ENCODE data around the gene CAPRIN1. TPM values are rescaled to one million over a fixed set of nuclear protein-coding genes. Genes with fewer than 3 reads are reported as not detected.

The CAPRIN1 gene
- total and polyA plus RNA-seq, 2 of the 8 experiments (the other 6 are each of a cell fraction or from before 2014, with no cell fraction given): 221 to 317 TPM

GRCh38 chr11:34072041-34072440 is 20.5 kb downstream of the CAPRIN1 start:
- H3K4me2 ChIP-seq (ENCODE audit: insufficient read depth in 1 of 2, low read depth in 2 of 2, low read length in 2 of 2): no peak overlapping the region
- no peak overlapping the region for H3K18ac ChIP-seq (ENCODE audit: extremely low read depth, low read length)
- no peak overlapping the region for H4K5ac ChIP-seq (ENCODE audit: insufficient read length, low read depth, low read length)
- H3K27me3 ChIP-seq (replicated peaks in 1 of 4; ENCODE audit: control insufficient read depth in 3 of 4, extremely low read depth in 1 of 4, insufficient read depth in 3 of 4, low read length in 3 of 4): no peaks in the 10 kb centered on the region
- H2BK20ac ChIP-seq (ENCODE audit: low read length): no peak overlapping the region
- ChIA-PET CTCF (ENCODE audit: partially characterized antibody) (interaction anchor here (0.6 to 0.9 kb wide), 4 partner anchors 13 to 346 kb away, joined by 3 read pairs; no protein-coding TSS in a partner anchor), POLR2A (ENCODE audit: partially characterized antibody) (interaction anchor here (1.1 to 16.5 kb wide), 3 partner anchors 11 to 17 kb away, joined by 3 to 176 read pairs (median 7); partner anchors contain the start of gene CAPRIN1)
- H3K79me1 ChIP-seq (ENCODE audit: low read depth, low read length): no peaks in the 10 kb centered on the region; the same call in 1 of the 2 replicates
- H4K20me1 ChIP-seq (replicated peaks in 1 of 2; ENCODE audit: control insufficient read depth in 1 of 2, insufficient read depth in 2 of 2, low read length in 2 of 2): peaks cover 17 to 22% of the 10 kb centered on the region in 2 experiments
- H3K9ac ChIP-seq (replicated peaks in 1 of 4; ENCODE audit: extremely low read depth in 1 of 4, low read depth in 3 of 4, low read length in 3 of 4): no peak overlapping the region
- H2BK15ac ChIP-seq (ENCODE audit: low read length): no peak overlapping the region
- H3K27ac ChIP-seq (ENCODE audit: low read depth, low read length): no peak overlapping the region
- 94% methylated on average over 3 of the region's 3 CpGs; no CpG with 5 or more reads in 1 of the 2 experiments for whole genome bisulfite sequencing, 2 experiments (ENCODE audit: extremely low coverage in 1 of 2, insufficient coverage in 1 of 2, insufficient read length in 1 of 2, insufficient replicate concordance in 2 of 2, low coverage in 1 of 2, low lambda C conversion rate in 2 of 2, missing lambda C conversion rate in 1 of 2)
- no peak overlapping the region for H2AK5ac ChIP-seq (ENCODE audit: low read depth, low read length)
- no peaks in the 10 kb centered on the region for H3K9me3 ChIP-seq (ENCODE audit: insufficient read depth in 2 of 2, low read depth in 1 of 2, low read length in 1 of 2)
- H4K91ac ChIP-seq (replicated peaks; ENCODE audit: insufficient read length, low read length): no peak overlapping the region
- H3K4ac ChIP-seq (replicated peaks; ENCODE audit: insufficient read length, low read depth, low read length): no peak overlapping the region
- peaks cover 25 to 62% (median 50%) of the 10 kb centered on the region in 4 experiments for H3K36me3 ChIP-seq (ENCODE audit: control insufficient read depth in 2 of 4, insufficient read depth in 4 of 4, low read length in 3 of 4)
- no peak overlapping the region for H2BK5ac ChIP-seq (ENCODE audit: low read depth, low read length)
- H3K14ac ChIP-seq (ENCODE audit: insufficient read length): no peak overlapping the region
- no peak overlapping the region for H4K8ac ChIP-seq (ENCODE audit: extremely low read depth, insufficient read depth, low read length)
- FAIRE-seq (no peak), DNase-seq (ENCODE audit: low read depth in 1 of 2, low spot score in 2 of 2) (no peak)
- H3K79me2 ChIP-seq (ENCODE audit: control insufficient read depth in 1 of 2, insufficient read depth in 2 of 2, low read length in 2 of 2): peaks cover 24 to 92% of the 10 kb centered on the region in 2 experiments
- H3K4me1 ChIP-seq (replicated peaks in 1 of 4; ENCODE audit: control insufficient read depth in 3 of 4, insufficient read depth in 4 of 4, low read length in 3 of 4): no peaks in the 10 kb centered on the region
- H2BK120ac ChIP-seq (replicated peaks; ENCODE audit: low read depth, low read length): no peak overlapping the region
- TF ChIP-seq TBP (IDR thresholded peaks at IDR 0.05; ENCODE audit: low read depth, low read length) (no peak), RNF2 (IDR thresholded peaks at IDR 0.05; ENCODE audit: borderline replicate concordance, low read depth, low read length, missing control alignments, poor library complexity, severe bottlenecking) (no peak)
- no peak overlapping the region for H3K4me3 ChIP-seq (ENCODE audit: extremely low read depth in 1 of 4, insufficient read depth in 2 of 4, low read depth in 3 of 4, low read length in 4 of 4)
- no peaks in the 10 kb centered on the region for H3K23me2 ChIP-seq (ENCODE audit: low read depth, low read length)
- H3K56ac ChIP-seq (replicated peaks; ENCODE audit: insufficient read length, low read depth, low read length): no peak overlapping the region
- no peak overlapping the region for H2AFZ ChIP-seq (ENCODE audit: low read length)
- no peak overlapping the region for H2BK12ac ChIP-seq (ENCODE audit: low read depth, low read length)
- H3K23ac ChIP-seq (ENCODE audit: insufficient read length): no peak overlapping the region
